ENCODE measurements around the gene TRIM74. TPM values are rescaled to one million over a fixed set of nuclear protein-coding genes. Genes with fewer than 3 reads are reported as not detected.
"Not testable (repeated sequence)": the region's sequence is repeated elsewhere in the genome, so short reads cannot be mapped to it uniquely, and the experiment has no call there.

TRIM74 gene
- under 1 TPM in 1 of 2 donors, not detected in 1; 0.41 TPM for total RNA-seq
- long read RNA-seq: 0 reads

- peak in 1 of 2 donors; percentile 20 for ATAC-seq
- DNase-seq; intact Hi-C loops (cut with DNase I): not testable (repeated sequence)
These were observed at the start of gene TRIM74 for GRCh38 chr7:72968980-72969516. Gene TRIM74, minus strand, starts transcription at chr7:72969466. Its CDS starts 3,309 bp downstream, at chr7:72966157.

GRCh38 chr7:73006491-73006890, 37.2 kb upstream of the TRIM74 start:
- DNase-seq: peak; percentile 20
- intact Hi-C loops (cut with DNase I); ATAC-seq: not testable (repeated sequence)

GRCh38 chr7:73005693-73006447, 36.6 kb upstream of the TRIM74 start:
- DNase-seq (peak; percentile 87), ATAC-seq (peak; percentile 96 to 97)
- intact Hi-C loops (cut with DNase I): not testable (repeated sequence)

GRCh38 chr7:73005356-73005692, 36.1 kb upstream of the TRIM74 start:
- ATAC-seq (peak; percentile 97 to 98), DNase-seq (peak; percentile 80)
- intact Hi-C loops (cut with DNase I): not testable (repeated sequence)

GRCh38 chr7:72997887-72998468, 28.7 kb upstream of the TRIM74 start:
- intact Hi-C loops (cut with DNase I); DNase-seq: not testable (repeated sequence)
- peak in 1 of 2 donors; percentile 22 for ATAC-seq

GRCh38 chr7:72997447-72997846, 28.2 kb upstream of the TRIM74 start:
- DNase-seq; intact Hi-C loops (cut with DNase I): not testable (repeated sequence)
- ATAC-seq: peak in 1 of 2 donors; percentile 37

GRCh38 chr7:72995484-72995883, 26.2 kb upstream of the TRIM74 start:
- DNase-seq; ATAC-seq; intact Hi-C loops (cut with DNase I): not testable (repeated sequence)

- ATAC-seq: peak; percentile 87 to 92
- intact Hi-C loops (cut with DNase I): not testable (repeated sequence)
- peak; percentile 55 for DNase-seq
These were observed 21.1 kb upstream of the TRIM74 start for GRCh38 chr7:72990146-72990913.

- ATAC-seq; DNase-seq; intact Hi-C loops (cut with DNase I): not testable (repeated sequence)
These were observed 12.8 kb upstream of the TRIM74 start for GRCh38 chr7:72982084-72982483.

GRCh38 chr7:72980382-72980781, 11.1 kb upstream of the TRIM74 start:
- ATAC-seq; intact Hi-C loops (cut with DNase I): not testable (repeated sequence)
- DNase-seq: peak; percentile 10

- DNase-seq; intact Hi-C loops (cut with DNase I): not testable (repeated sequence)
- ATAC-seq: peak; percentile 7 to 12
These were observed 7.2 kb upstream of the TRIM74 start for GRCh38 chr7:72976434-72976833.

- peak; percentile 5 to 9 for ATAC-seq
- DNase-seq; intact Hi-C loops (cut with DNase I): not testable (repeated sequence)
These were observed 6.5 kb upstream of the TRIM74 start for GRCh38 chr7:72975656-72976286.

GRCh38 chr7:72974781-72975180, 5.5 kb upstream of the TRIM74 start:
- DNase-seq; ATAC-seq; intact Hi-C loops (cut with DNase I): not testable (repeated sequence)

GRCh38 chr7:72971505-72971904, 2.2 kb upstream of the TRIM74 start:
- intact Hi-C loops (cut with DNase I); DNase-seq: not testable (repeated sequence)
- peak in 1 of 2 donors; percentile 11 for ATAC-seq

- intact Hi-C loops (cut with DNase I); DNase-seq: not testable (repeated sequence)
- peak in 1 of 2 donors; percentile 3 for ATAC-seq
These were observed 422 bp upstream of the TRIM74 start for GRCh38 chr7:72969688-72970087.

- DNase-seq: peak; percentile 9
These were observed 2.4 kb downstream of the TRIM74 start for GRCh38 chr7:72966892-72967291.

GRCh38 chr7:72965186-72965975, 3.9 kb downstream of the TRIM74 start:
- DNase-seq; intact Hi-C loops (cut with DNase I): not testable (repeated sequence)
- ATAC-seq: peak; percentile 28 to 38

More at GRCh38 chr7:72966892-72967291, 2.4 kb downstream of the TRIM74 start:
- ATAC-seq; intact Hi-C loops (cut with DNase I): not testable (repeated sequence)

- DNase-seq; intact Hi-C loops (cut with DNase I); ATAC-seq: not testable (repeated sequence)
These were observed 6.2 kb downstream of the TRIM74 start for GRCh38 chr7:72963056-72963455.
